ENCODE data around the gene FBXL19. TPM values are rescaled to one million over a fixed set of nuclear protein-coding genes. Genes with fewer than 3 reads are reported as not detected.

The FBXL19 gene
- total and polyA plus RNA-seq, 2 experiments from 2014 or later: 0.64 to 18.2 TPM

DNA sequence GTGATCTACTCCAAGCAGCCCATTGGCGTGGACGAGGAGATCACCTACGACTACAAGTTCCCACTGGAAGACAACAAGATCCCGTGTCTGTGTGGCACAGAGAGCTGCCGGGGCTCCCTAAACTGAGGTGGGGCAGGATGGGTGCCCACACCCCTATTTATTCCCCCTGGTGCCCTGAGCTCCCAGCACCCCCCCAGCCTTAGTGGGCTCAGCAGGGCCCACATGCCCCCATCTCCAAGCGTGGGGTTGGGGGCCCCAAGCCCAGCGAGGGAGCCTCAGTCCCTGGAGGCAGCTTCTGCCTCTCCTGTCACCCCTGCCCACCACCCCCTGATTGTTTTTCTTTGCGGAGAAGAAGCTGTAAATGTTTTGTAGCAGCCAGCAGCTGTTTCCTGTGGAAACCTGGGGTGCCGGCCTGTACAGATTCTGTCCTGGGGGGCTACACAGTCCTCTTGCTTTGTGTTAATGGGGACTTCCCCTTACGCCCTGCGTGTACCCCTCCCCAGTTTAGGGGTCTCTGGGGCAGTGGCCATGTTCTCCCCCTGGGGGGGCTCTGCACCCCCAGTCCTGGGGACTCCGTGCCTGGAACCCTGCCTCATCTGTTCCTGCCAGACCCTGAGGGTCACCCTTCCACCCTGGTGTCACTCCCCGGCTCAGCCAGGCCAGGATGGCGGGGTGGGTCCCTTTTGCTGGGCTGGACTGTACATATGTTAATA, 60.7 kb downstream of the FBXL19 start:
- in situ Hi-C loops (cut with MboI): loop anchor here (25.0 kb wide), 1 partner anchor 453 kb away; the partner anchor contains the start of genes COX6A2 and ZNF843
- Histone ChIP-seq H3K9ac (0 out of 2 replicates have a peak overlapping the region, but pooled peaks have one; percentile 80), H3K9me3 (ENCODE audit: low read depth) (no peaks in the 10 kb centered on the region), H3K4me1 (ENCODE audit: insufficient read depth) (peaks cover 19% of the 10 kb centered on the region), H2AFZ (no peak overlapping the region), H3F3A (ENCODE audit: insufficient read depth) (peaks cover 13% of the 10 kb centered on the region), H4K20me1 (ENCODE audit: insufficient read depth) (no peaks in the 10 kb centered on the region), H3K9me2 (ENCODE audit: insufficient read depth) (no peaks in the 10 kb centered on the region), H3K27me3 (replicated peaks; ENCODE audit: insufficient read depth) (no peaks in the 10 kb centered on the region), H3K27ac (peak overlapping the region; percentile 80; the same call in 1 of the 2 replicates), H3K79me2 (ENCODE audit: insufficient read depth) (no peaks in the 10 kb centered on the region), H3K4me2 (ENCODE audit: unreplicated experiment) (no peak overlapping the region), H3K36me3 (ENCODE audit: low read depth) (0 out of 2 replicates have a peak, but pooled peaks cover 3% of the 10 kb centered on the region), H3K4me3 (no peak overlapping the region)
- TF ChIP-seq EZH2 (IDR thresholded peaks at IDR 0.05; ENCODE audit: insufficient read depth, poor library complexity, severe bottlenecking) (no peak), EZH2phosphoT487 (IDR thresholded peaks at IDR 0.05; ENCODE audit: insufficient read depth, low read depth) (no peak)
- no peak for DNase-seq
- 90 to 92% methylated on average over 14 of the region's 14 CpGs for WGBS, 2 experiments (ENCODE audit: low coverage in 1 of 2, low lambda C conversion rate in 2 of 2, missing lambda C conversion rate in 2 of 2)

DNA sequence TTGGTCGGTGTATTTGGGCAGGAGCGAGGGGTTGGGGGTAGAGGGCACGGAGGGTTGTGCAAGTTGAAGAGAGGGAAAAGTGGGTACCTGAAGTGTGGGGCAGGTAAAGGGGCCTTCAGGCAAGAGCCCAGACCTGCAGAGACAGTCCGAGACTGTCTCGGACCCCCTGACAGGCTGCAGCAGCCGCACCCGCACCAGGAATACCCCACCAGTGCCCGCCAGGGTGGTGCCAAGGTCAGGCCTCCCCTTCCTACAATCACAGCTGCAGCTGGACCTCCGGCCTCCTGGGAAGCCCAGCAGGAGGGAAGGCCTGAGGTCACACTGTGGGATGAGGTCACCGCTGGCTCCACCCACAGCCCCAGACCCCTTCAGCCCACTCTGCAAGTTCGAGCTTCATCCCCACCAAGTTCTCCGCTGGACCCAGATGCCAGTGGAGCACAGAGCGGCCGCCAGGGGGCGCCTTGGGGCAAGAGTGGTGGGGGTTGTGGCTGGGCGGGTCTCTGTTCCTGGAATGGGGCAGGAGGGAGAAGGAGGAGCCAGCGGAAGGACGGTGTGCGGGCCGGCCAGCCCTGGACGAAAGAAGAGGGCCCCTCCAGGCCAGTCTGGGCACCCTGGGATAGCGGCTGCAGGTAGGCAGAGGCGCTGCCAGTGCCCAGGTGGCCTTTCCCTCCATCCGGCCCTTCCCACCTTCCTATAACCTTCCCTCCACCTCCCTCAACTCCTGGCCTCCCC, 61.5 kb downstream of the FBXL19 start, which contains the start of gene HSD3B7:
HSD3B7 (plus strand) TSS at position 539 of the 732 bp plus-strand sequence. CDS start 452 bp downstream, outside the sequence.
- Histone ChIP-seq H3K9me2 (ENCODE audit: insufficient read depth) (no peaks in the 10 kb centered on the region), H3K9me3 (ENCODE audit: low read depth) (no peaks in the 10 kb centered on the region), H3K4me2 (ENCODE audit: unreplicated experiment) (peak within 1 kb of the TSS; percentile 77), H3K27ac (peak within 1 kb of the TSS; percentile 36), H3F3A (ENCODE audit: insufficient read depth) (peaks cover 13% of the 10 kb centered on the region), H4K20me1 (ENCODE audit: insufficient read depth) (no peaks in the 10 kb centered on the region), H3K36me3 (ENCODE audit: low read depth) (0 out of 2 replicates have a peak, but pooled peaks cover 3% of the 10 kb centered on the region), H3K27me3 (replicated peaks; ENCODE audit: insufficient read depth) (no peaks in the 10 kb centered on the region), H3K4me3 (peak within 1 kb of the TSS; percentile 73), H3K79me2 (ENCODE audit: insufficient read depth) (no peaks in the 10 kb centered on the region), H3K9ac (peak within 1 kb of the TSS; percentile 80), H2AFZ (peak within 1 kb of the TSS; percentile 57), H3K4me1 (ENCODE audit: insufficient read depth) (peaks cover 19% of the 10 kb centered on the region)
- TF ChIP-seq EZH2phosphoT487 (IDR thresholded peaks at IDR 0.05; ENCODE audit: insufficient read depth, low read depth) (no peak), EZH2 (IDR thresholded peaks at IDR 0.05; ENCODE audit: insufficient read depth, poor library complexity, severe bottlenecking) (no peak)
- in situ Hi-C loops (cut with MboI): loop anchor here (25.0 kb wide), 1 partner anchor 452 kb away; the partner anchor contains the start of genes COX6A2 and ZNF843
- WGBS, 2 experiments (ENCODE audit: low coverage in 1 of 2, low lambda C conversion rate in 2 of 2, missing lambda C conversion rate in 2 of 2): 20 to 35% methylated on average over 16 to 21 of the region's 24 CpGs
- DNase-seq: peak; percentile 89

DNA sequence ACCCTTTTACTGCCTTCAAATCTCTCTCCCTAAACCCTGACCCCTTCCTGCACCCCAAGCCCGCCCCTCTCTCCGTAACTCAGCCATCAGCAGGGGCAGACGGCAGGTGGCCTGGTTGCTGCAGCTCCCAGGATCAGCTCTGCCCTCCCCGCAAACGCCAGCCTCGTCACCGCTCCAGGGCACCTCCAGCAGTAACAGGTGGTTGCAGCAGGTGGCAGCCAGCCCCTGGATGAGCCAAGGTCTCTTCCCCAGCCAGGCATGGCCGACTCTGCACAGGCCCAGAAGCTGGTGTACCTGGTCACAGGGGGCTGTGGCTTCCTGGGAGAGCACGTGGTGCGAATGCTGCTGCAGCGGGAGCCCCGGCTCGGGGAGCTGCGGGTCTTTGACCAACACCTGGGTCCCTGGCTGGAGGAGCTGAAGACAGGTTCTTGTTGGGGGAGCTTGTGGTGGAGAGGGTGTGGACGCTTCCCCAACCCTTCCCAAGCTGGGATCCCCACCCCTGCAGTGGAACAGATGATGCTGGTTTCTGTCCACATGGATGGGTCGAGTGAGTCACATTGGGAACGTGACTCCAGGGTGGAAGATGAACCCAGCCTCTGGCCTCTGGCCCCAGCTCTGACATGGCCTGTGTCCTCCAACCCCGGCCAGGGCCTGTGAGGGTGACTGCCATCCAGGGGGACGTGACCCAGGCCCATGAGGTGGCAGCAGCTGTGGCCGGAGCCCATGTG, 62.2 kb downstream of the FBXL19 start:
- TF ChIP-seq EZH2phosphoT487 (IDR thresholded peaks at IDR 0.05; ENCODE audit: insufficient read depth, low read depth) (no peak), EZH2 (IDR thresholded peaks at IDR 0.05; ENCODE audit: insufficient read depth, poor library complexity, severe bottlenecking) (no peak)
- H2AFZ ChIP-seq: peak overlapping the region; percentile 57
- no peaks in the 10 kb centered on the region for H3K9me3 ChIP-seq (ENCODE audit: low read depth)
- WGBS, 2 experiments (ENCODE audit: low coverage in 1 of 2, low lambda C conversion rate in 2 of 2, missing lambda C conversion rate in 2 of 2): 13 to 16% methylated on average over 19 to 20 of the region's 20 CpGs
- no peaks in the 10 kb centered on the region for H3K27me3 ChIP-seq (replicated peaks; ENCODE audit: insufficient read depth)
- no peaks in the 10 kb centered on the region for H3K9me2 ChIP-seq (ENCODE audit: insufficient read depth)
- H3F3A ChIP-seq (ENCODE audit: insufficient read depth): peaks cover 13% of the 10 kb centered on the region
- peaks cover 19% of the 10 kb centered on the region for H3K4me1 ChIP-seq (ENCODE audit: insufficient read depth)
- peak overlapping the region; percentile 73 for H3K4me3 ChIP-seq
- H4K20me1 ChIP-seq (ENCODE audit: insufficient read depth): no peaks in the 10 kb centered on the region
- peak overlapping the region; percentile 77 for H3K4me2 ChIP-seq (ENCODE audit: unreplicated experiment)
- peak; percentile 81 for DNase-seq
- no peaks in the 10 kb centered on the region for H3K79me2 ChIP-seq (ENCODE audit: insufficient read depth)
- H3K36me3 ChIP-seq (ENCODE audit: low read depth): 0 out of 2 replicates have a peak, but pooled peaks cover 3% of the 10 kb centered on the region
- in situ Hi-C loops (cut with MboI): loop anchor here (25.0 kb wide), 1 partner anchor 452 kb away; the partner anchor contains the start of genes COX6A2 and ZNF843
- peak overlapping the region; percentile 36 for H3K27ac ChIP-seq
- peak overlapping the region; percentile 80 for H3K9ac ChIP-seq
